ENCODE measurements around the gene LOXL1. TPM values are rescaled to one million over a fixed set of nuclear protein-coding genes. Genes with fewer than 3 reads are reported as not detected.

Gene LOXL1
- total RNA-seq, 1 donor from 2014 or later: 163 TPM

- TF ChIP-seq, protein P1, sequence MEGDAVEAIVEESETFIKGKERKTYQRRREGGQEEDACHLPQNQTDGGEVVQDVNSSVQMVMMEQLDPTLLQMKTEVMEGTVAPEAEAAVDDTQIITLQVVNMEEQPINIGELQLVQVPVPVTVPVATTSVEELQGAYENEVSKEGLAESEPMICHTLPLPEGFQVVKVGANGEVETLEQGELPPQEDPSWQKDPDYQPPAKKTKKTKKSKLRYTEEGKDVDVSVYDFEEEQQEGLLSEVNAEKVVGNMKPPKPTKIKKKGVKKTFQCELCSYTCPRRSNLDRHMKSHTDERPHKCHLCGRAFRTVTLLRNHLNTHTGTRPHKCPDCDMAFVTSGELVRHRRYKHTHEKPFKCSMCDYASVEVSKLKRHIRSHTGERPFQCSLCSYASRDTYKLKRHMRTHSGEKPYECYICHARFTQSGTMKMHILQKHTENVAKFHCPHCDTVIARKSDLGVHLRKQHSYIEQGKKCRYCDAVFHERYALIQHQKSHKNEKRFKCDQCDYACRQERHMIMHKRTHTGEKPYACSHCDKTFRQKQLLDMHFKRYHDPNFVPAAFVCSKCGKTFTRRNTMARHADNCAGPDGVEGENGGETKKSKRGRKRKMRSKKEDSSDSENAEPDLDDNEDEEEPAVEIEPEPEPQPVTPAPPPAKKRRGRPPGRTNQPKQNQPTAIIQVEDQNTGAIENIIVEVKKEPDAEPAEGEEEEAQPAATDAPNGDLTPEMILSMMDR (IDR thresholded peaks at IDR 0.05; ENCODE audit: partially characterized antibody, unreplicated experiment): no peak
- Mint-ChIP-seq H3K4me1 (ENCODE audit: low read depth, unreplicated experiment) (peaks cover 53% of the 10 kb centered on the region), H3K27ac (ENCODE audit: unreplicated experiment) (peak overlapping the region; percentile 100), H3K4me3 (ENCODE audit: unreplicated experiment) (peak overlapping the region; percentile 40), H3K9me3 (ENCODE audit: unreplicated experiment) (peaks cover 35% of the 10 kb centered on the region), H3K27me3 (ENCODE audit: unreplicated experiment) (peaks cover 24% of the 10 kb centered on the region), H3K36me3 (ENCODE audit: unreplicated experiment) (peaks cover 12% of the 10 kb centered on the region)
- DNase-seq: no peak
Observed at GRCh38 chr15:73949496-73949895, 23.2 kb downstream of the LOXL1 start.

DNA sequence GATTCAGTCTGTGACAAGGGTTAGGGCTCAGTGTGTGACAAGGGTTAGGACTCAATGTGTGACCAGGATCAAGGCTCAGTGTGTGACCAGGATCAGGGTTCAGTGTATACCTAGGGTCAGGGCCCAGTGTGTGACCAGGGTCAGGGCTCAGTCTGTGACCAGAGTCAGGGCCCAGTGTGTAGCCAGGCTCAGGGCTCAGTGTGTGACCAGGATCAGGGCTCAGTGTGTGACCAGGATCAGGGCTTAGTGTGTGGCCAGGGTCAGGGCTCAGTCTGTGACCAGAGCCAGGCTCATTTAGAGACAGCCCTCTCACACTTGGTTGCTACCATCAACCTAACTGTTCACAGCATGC lies 24.2 kb downstream of the LOXL1 start:
- H3K27ac Mint-ChIP-seq (ENCODE audit: unreplicated experiment): peak overlapping the region; percentile 100
- H3K27me3 Mint-ChIP-seq (ENCODE audit: unreplicated experiment): peaks cover 27% of the 10 kb centered on the region
- H3K36me3 Mint-ChIP-seq (ENCODE audit: unreplicated experiment): peaks cover 7% of the 10 kb centered on the region
- TF ChIP-seq, protein P1 (IDR thresholded peaks at IDR 0.05; ENCODE audit: partially characterized antibody, unreplicated experiment): no peak
- peak overlapping the region; percentile 77 for H3K4me3 Mint-ChIP-seq (ENCODE audit: unreplicated experiment)
- DNase-seq: no peak
- H3K9me3 Mint-ChIP-seq (ENCODE audit: unreplicated experiment): peaks cover 29% of the 10 kb centered on the region
- peaks cover 47% of the 10 kb centered on the region for H3K4me1 Mint-ChIP-seq (ENCODE audit: low read depth, unreplicated experiment)

- peak; percentile 95 for DNase-seq
- peaks cover 7% of the 10 kb centered on the region for H3K36me3 Mint-ChIP-seq (ENCODE audit: unreplicated experiment)
- peak overlapping the region; percentile 87 for H3K4me3 Mint-ChIP-seq (ENCODE audit: unreplicated experiment)
- TF ChIP-seq, protein P1 (IDR thresholded peaks at IDR 0.05; ENCODE audit: partially characterized antibody, unreplicated experiment): peak; percentile 40
- H3K27me3 Mint-ChIP-seq (ENCODE audit: unreplicated experiment): peaks cover 25% of the 10 kb centered on the region
- H3K27ac Mint-ChIP-seq (ENCODE audit: unreplicated experiment): peak overlapping the region; percentile 100
- H3K9me3 Mint-ChIP-seq (ENCODE audit: unreplicated experiment): peaks cover 29% of the 10 kb centered on the region
- peaks cover 46% of the 10 kb centered on the region for H3K4me1 Mint-ChIP-seq (ENCODE audit: low read depth, unreplicated experiment)
Observed at GRCh38 chr15:73950831-73951561, 24.7 kb downstream of the LOXL1 start.

DNA sequence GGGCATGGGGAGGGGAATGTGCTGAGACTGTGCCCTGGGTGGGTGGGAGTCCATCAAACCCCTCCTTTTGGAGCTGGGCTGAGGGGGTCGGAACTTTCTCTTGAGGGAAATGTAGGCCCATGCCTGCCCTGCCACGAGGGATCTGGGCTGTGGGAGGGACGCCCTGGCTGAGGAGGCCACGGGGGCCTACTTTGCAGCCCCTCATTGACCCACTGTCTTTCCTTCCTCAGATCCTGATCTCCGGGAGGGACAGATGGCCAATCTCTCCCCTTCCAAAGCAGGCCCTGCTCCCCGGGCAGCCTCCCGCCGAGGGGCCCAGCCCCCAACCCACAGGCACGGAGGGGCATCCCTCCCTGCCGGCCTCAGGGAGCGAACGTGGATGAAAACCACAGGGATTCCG lies 25.3 kb downstream of the LOXL1 start:
- TF ChIP-seq, protein P1 (IDR thresholded peaks at IDR 0.05; ENCODE audit: partially characterized antibody, unreplicated experiment): no peak
- peaks cover 25% of the 10 kb centered on the region for H3K27me3 Mint-ChIP-seq (ENCODE audit: unreplicated experiment)
- peaks cover 27% of the 10 kb centered on the region for H3K9me3 Mint-ChIP-seq (ENCODE audit: unreplicated experiment)
- DNase-seq: no peak
- peak overlapping the region; percentile 100 for H3K27ac Mint-ChIP-seq (ENCODE audit: unreplicated experiment)
- peak overlapping the region; percentile 87 for H3K4me3 Mint-ChIP-seq (ENCODE audit: unreplicated experiment)
- H3K4me1 Mint-ChIP-seq (ENCODE audit: low read depth, unreplicated experiment): peaks cover 46% of the 10 kb centered on the region
- H3K36me3 Mint-ChIP-seq (ENCODE audit: unreplicated experiment): peaks cover 7% of the 10 kb centered on the region

DNA sequence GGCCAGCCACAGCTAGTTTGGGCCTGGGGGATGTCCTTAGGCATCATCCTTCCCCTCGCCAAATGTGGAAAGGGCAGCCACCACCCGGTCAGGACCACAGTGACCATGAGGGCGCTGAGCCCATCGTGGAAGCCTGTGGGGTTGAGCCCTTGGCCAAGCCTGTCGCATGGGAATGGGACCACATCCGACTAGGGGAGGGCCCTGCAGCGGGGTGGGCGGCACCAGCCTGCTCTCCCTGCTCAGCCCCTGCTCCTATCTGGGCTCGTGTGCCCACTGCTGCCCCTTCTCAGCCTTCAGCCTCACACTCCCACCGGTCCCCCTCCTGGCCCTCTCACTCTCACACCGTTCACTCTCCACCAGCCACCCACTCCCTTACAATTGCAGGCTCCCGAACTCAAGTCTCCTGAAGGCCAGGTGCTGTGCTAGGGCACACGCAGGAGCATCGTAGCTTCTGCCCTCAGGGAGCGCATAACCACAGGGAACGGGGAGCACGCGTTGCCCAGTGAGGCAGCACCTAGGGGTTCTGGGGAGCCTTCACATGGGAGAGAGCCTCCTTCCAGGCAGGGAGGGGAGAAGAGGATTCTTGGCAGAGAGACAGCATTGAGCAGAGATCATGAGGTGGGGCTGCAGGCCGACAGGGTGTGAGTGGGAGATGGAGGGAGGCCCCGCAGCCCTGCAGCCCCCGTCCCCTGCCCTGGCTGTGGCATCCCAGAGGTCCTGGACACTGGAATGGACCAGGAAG lies 26.1 kb downstream of the LOXL1 start:
- Mint-ChIP-seq H3K9me3 (ENCODE audit: unreplicated experiment) (peaks cover 25% of the 10 kb centered on the region), H3K4me1 (ENCODE audit: low read depth, unreplicated experiment) (peaks cover 47% of the 10 kb centered on the region), H3K27me3 (ENCODE audit: unreplicated experiment) (peaks cover 23% of the 10 kb centered on the region), H3K27ac (ENCODE audit: unreplicated experiment) (peak overlapping the region; percentile 100), H3K4me3 (ENCODE audit: unreplicated experiment) (peak overlapping the region; percentile 75), H3K36me3 (ENCODE audit: unreplicated experiment) (peaks cover 6% of the 10 kb centered on the region)
- no peak for DNase-seq
- TF ChIP-seq, protein P1 (IDR thresholded peaks at IDR 0.05; ENCODE audit: partially characterized antibody, unreplicated experiment): no peak
